ENCODE measurements around the gene CLDN9. TPM values are rescaled to one million over a fixed set of nuclear protein-coding genes. Genes with fewer than 3 reads are reported as not detected.

CLDN9 gene
- total and polyA plus RNA-seq, 9 of the 15 experiments (the other 6 are each of a cell fraction or from before 2014, with no cell fraction given): 0.12 to 0.44 (median 0.22) TPM; not detected in 4

DNA sequence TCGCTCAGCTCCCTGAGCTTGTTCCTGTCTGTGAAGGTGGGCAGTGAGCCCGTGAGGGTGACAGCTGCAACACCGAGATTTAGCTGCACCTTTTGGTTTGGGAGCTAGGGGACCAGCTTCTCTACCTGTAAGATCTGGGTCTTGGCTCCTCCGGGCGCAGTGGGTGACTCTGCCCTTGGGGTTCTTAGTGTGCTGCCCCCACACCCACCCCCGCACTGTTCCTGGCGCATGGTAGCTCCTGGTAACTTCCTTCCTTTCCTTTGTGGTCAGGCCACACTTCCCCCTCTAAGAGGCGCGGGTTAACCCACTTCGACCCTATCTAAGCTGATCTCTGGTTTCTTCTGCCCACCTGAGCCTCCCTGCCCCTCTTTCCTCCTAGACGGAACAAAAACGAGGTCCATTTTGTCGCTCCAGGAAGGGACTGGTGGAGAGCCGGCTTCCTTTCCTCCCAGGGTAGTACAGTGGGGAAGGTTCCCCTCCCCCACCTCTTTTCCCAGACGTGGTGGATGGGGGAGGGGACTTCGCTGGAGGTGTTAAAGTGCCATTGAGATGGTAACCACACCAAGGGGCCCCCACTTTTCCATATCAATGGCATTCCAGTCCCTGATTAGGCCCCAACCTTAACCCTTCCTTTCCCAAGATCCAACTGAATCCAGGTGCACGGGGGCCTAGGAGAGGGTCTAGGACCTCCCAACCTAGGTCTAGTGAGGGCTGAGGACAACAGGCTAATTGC is 4.6 kb upstream of the CLDN9 start (continued):
- TF ChIP-seq, protein P1, sequence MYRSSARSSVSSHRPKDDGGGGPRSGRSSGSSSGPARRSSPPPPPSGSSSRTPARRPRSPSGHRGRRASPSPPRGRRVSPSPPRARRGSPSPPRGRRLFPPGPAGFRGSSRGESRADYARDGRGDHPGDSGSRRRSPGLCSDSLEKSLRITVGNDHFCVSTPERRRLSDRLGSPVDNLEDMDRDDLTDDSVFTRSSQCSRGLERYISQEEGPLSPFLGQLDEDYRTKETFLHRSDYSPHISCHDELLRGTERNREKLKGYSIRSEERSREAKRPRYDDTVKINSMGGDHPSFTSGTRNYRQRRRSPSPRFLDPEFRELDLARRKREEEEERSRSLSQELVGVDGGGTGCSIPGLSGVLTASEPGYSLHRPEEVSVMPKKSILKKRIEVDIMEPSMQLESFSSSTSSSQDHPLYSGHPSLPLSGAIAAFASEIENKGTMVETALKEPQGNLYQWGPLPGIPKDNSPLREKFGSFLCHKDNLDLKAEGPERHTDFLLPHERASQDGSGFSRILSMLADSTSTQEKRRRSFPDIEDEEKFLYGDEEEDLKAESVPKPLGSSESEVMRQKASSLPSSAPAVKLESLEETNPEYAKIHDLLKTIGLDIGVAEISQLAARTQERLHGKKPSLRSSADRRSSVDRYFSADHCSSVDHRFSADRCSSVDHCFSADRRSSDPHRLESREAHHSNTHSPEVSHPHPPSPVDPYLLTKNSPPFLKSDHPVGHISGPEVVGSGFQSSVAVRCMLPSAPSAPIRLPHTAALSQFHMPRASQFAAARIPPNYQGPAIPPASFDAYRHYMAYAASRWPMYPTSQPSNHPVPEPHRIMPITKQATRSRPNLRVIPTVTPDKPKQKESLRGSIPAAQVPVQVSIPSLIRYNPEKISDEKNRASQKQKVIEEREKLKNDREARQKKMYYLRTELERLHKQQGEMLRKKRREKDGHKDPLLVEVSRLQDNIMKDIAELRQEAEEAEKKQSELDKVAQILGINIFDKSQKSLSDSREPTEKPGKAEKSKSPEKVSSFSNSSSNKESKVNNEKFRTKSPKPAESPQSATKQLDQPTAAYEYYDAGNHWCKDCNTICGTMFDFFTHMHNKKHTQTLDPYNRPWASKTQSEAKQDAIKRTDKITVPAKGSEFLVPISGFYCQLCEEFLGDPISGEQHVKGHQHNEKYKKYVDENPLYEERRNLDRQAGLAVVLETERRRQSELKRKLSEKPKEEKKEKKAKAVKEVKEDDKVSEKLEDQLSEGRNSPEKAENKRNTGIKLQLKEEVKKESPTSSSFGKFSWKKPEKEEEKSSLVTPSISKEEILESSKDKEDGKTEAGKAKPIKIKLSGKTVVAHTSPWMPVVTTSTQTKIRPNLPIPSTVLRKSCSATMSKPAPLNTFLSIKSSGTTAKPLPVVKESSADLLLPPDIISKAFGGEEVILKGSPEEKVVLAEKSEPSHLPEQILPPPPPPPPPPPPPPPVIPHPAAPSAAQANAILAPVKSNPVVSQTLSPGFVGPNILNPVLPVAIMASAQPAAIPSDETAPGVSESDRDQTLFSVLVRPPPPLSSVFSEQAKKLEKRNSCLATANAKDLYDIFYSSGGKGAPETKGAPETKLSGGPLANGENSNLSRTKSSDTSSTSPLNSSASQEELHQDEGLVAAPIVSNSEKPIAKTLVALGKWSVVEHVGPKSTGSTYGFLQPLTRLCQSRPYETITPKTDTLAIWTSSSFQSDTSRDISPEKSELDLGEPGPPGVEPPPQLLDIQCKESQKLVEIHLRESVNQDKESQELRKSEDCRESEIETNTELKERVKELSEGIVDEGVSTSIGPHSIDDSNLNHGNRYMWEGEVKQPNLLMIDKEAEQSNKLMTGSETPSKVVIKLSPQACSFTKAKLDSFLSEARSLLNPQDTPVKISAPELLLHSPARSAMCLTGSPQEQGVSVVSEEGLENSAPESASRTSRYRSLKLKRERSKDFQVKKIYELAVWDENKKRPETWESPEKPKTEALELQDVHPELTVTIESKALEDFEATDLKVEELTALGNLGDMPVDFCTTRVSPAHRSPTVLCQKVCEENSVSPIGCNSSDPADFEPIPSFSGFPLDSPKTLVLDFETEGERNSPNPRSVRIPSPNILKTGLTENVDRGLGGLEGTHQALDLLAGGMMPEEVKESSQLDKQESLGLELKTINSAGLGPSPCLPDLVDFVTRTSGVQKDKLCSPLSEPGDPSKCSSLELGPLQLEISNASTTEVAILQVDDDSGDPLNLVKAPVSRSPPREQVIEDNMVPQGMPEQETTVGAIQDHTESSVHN (IDR thresholded peaks at IDR 0.05; ENCODE audit: borderline replicate concordance in 1 of 2, low read depth in 1 of 2): no peak
- TF ChIP-seq, protein P2, sequence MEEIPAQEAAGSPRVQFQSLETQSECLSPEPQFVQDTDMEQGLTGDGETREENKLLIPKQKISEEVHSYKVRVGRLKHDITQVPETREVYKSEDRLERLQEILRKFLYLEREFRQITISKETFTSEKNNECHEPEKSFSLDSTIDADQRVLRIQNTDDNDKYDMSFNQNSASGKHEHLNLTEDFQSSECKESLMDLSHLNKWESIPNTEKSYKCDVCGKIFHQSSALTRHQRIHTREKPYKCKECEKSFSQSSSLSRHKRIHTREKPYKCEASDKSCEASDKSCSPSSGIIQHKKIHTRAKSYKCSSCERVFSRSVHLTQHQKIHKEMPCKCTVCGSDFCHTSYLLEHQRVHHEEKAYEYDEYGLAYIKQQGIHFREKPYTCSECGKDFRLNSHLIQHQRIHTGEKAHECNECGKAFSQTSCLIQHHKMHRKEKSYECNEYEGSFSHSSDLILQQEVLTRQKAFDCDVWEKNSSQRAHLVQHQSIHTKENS (CRISPR knock-in tag; IDR thresholded peaks at IDR 0.05): no peak
- no peak for TF ChIP-seq SRSF3 (IDR thresholded peaks at IDR 0.05; ENCODE audit: insufficient read depth, low read length)
- no peak for TF ChIP-seq CBX2 (IDR thresholded peaks at IDR 0.05; ENCODE audit: insufficient read depth, low read length, poor library complexity, severe bottlenecking)
- TF ChIP-seq ZNF785 (CRISPR knock-in tag; IDR thresholded peaks at IDR 0.05): no peak
- TF ChIP-seq, protein P3, sequence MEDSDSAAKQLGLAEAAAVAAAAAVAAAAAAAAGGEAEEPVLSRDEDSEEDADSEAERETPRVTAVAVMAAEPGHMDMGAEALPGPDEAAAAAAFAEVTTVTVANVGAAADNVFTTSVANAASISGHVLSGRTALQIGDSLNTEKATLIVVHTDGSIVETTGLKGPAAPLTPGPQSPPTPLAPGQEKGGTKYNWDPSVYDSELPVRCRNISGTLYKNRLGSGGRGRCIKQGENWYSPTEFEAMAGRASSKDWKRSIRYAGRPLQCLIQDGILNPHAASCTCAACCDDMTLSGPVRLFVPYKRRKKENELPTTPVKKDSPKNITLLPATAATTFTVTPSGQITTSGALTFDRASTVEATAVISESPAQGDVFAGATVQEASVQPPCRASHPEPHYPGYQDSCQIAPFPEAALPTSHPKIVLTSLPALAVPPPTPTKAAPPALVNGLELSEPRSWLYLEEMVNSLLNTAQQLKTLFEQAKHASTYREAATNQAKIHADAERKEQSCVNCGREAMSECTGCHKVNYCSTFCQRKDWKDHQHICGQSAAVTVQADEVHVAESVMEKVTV (CRISPR knock-in tag; IDR thresholded peaks at IDR 0.05): no peak
- no peak for TF ChIP-seq BCL6 (CRISPR knock-in tag; IDR thresholded peaks at IDR 0.05)
- no peak for TF ChIP-seq PPARD (CRISPR knock-in tag; IDR thresholded peaks at IDR 0.05)
- TF ChIP-seq RBM14 (IDR thresholded peaks at IDR 0.05; ENCODE audit: borderline replicate concordance, insufficient read depth, low read depth, low read length): no peak
- no peak for TF ChIP-seq KAT2B (IDR thresholded peaks at IDR 0.05; ENCODE audit: low read depth, low read length)
- TF ChIP-seq, protein P4, sequence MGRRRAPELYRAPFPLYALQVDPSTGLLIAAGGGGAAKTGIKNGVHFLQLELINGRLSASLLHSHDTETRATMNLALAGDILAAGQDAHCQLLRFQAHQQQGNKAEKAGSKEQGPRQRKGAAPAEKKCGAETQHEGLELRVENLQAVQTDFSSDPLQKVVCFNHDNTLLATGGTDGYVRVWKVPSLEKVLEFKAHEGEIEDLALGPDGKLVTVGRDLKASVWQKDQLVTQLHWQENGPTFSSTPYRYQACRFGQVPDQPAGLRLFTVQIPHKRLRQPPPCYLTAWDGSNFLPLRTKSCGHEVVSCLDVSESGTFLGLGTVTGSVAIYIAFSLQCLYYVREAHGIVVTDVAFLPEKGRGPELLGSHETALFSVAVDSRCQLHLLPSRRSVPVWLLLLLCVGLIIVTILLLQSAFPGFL (CRISPR knock-in tag; IDR thresholded peaks at IDR 0.05): no peak
- TF ChIP-seq FOXJ2 (tag; IDR thresholded peaks at IDR 0.05): no peak
- TF ChIP-seq ZBED1 (IDR thresholded peaks at IDR 0.05): no peak
- no peak for TF ChIP-seq STAT5B (CRISPR knock-in tag; IDR thresholded peaks at IDR 0.05)
- no peak for TF ChIP-seq NELFE (IDR thresholded peaks at IDR 0.05; ENCODE audit: insufficient read depth, insufficient read length)
